Lower leg skin (tissue), 3 donors: ENCODE results near the gene ORM2.

ENCODE experiments used
- CTCF ChIP-seq, 3 donors: fragments of 450-650 bp; IDR thresholded peaks; one replicate each; pipeline ENCODE4 v1.5.1; 2016; ENCODE audit warnings: antibody characterized with exemption in 3 of 3, mild to moderate bottlenecking in 3 of 3, moderate library complexity in 2 of 3
- POLR2A ChIP-seq, 2 donors: fragments of 450-650 bp; IDR thresholded peaks; one replicate each; pipeline ENCODE4 v1.6.1; 2016 to 2017; ENCODE audit warnings: antibody characterized with exemption in 2 of 2, mild to moderate bottlenecking in 1 of 2, moderate library complexity in 1 of 2

- TF ChIP-seq CTCF (IDR thresholded peaks at IDR 0.05) (no peak), POLR2A (IDR thresholded peaks at IDR 0.05) (no peak)
Observed at GRCh38 chr9:114296338-114296737, 33.3 kb upstream of the ORM2 start.
